K562 (cell line): ENCODE data around the gene IQCC. TPM values are rescaled to one million over a fixed set of nuclear protein-coding genes. Genes with fewer than 3 reads are reported as not detected.

Experiments
- ATAC-seq: fragments of 200-7000 bp; cut with Tn5 transposase; 3 replicates; pipeline ENCODE4 v1.9.1; 2020; ENCODE audit warnings: moderate library complexity
- BruUV-seq: library from RNA; stranded (reverse); fragments of 400-500 nt; replicated peaks from 2 replicates; lab custom pipeline; 2021; lab: Mats Ljungman, UMichigan
- CTCF ChIA-PET: fragments of 300-600 bp; formaldehyde crosslinking; extraction: SDS; loops from one replicate; lab custom pipeline; 2021; ENCODE audit warnings: low intra/inter-chr PET ratio; lab: Yijun Ruan, JAX
- POLR2A ChIA-PET: fragments of 300-600, 350-650 bp; sonication (Branson Sonifier 250); formaldehyde crosslinking; extraction: SDS; loops from one replicate; lab custom pipeline; 2021; ENCODE audit warnings: antibody characterized with exemption, inconsistent platforms; lab: Yijun Ruan, JAX
- DNase-seq, 4 experiments: peaks; one replicate each; pipeline versions ENCODE4 v3.0.0 to v3.0.0-alpha.2; 2011 to 2018; ENCODE audit warnings: low spot score in 3 of 4, mixed read lengths in 3 of 4; ENCODE audit errors: extremely low read depth in 1 of 4
- FAIRE-seq: peaks from 2 replicates; lab custom pipeline; 2011; peaks lifted over from hg19 to GRCh38; lab: Jason Lieb, UNC
- H2AFZ ChIP-seq: 2 replicates; pipeline ENCODE4 v1.6.0; 2011; ENCODE audit warnings: low read depth, low read length, control low read depth, inconsistent platforms
- H3K27ac ChIP-seq: fragments of 200-600 bp; 3 replicates; pipeline ENCODE4 v1.8.0; 2011; ENCODE audit warnings: low read depth, mild to moderate bottlenecking, control low read depth, inconsistent platforms, low read length, moderate library complexity, mixed read lengths; ENCODE audit errors: extremely low read depth
- H3K27me3 ChIP-seq, 2 experiments: fragments of 300-600 bp in 1 of 2; 2 replicates in 1 of 2; 3 replicates in 1 of 2; pipeline versions ENCODE4 v1.6.0 to v1.8.0; 2011; ENCODE audit warnings: inconsistent platforms in 2 of 2, low read length in 2 of 2, mild to moderate bottlenecking in 1 of 2, mixed read lengths in 1 of 2, moderate library complexity in 1 of 2; ENCODE audit not compliant: control insufficient read depth in 2 of 2, insufficient read depth in 2 of 2
- H3K36me3 ChIP-seq: fragments of 300-600 bp; 3 replicates; pipeline ENCODE4 v1.8.0; 2011; ENCODE audit warnings: mild to moderate bottlenecking, low read length, inconsistent platforms; ENCODE audit not compliant: control insufficient read depth, insufficient read depth
- H3K4me1 ChIP-seq, 2 experiments: fragments of 200-600 bp in 1 of 2; replicated peaks in 1 of 2; 2 replicates in 1 of 2; 3 replicates in 1 of 2; pipeline versions ENCODE4 v1.5.1 to v1.8.0; 2011; ENCODE audit warnings: inconsistent platforms in 2 of 2, low read length in 2 of 2, mild to moderate bottlenecking in 1 of 2, mixed read lengths in 1 of 2, moderate library complexity in 1 of 2; ENCODE audit not compliant: control insufficient read depth in 2 of 2, insufficient read depth in 2 of 2
- H3K4me2 ChIP-seq: 2 replicates; pipeline ENCODE4 v1.6.1; 2011; ENCODE audit warnings: low read length, control low read depth, inconsistent platforms, mixed read lengths; ENCODE audit not compliant: insufficient read depth
- H3K4me3 ChIP-seq: fragments of 200-600 bp; sonication (generic), shearing (Covaris generic); 2 replicates; pipeline ENCODE4 v1.5.1; 2016; ENCODE audit warnings: control low read depth, inconsistent platforms
- H3K79me2 ChIP-seq: fragments of 200-600 bp; 3 replicates; pipeline ENCODE4 v1.8.0; 2011; ENCODE audit warnings: low read length, inconsistent platforms; ENCODE audit not compliant: control insufficient read depth, insufficient read depth
- H3K9ac ChIP-seq, 2 experiments: 2 replicates each; pipeline versions ENCODE4 v1.6.0 to v1.6.1; 2011; ENCODE audit warnings: low read depth in 2 of 2, low read length in 2 of 2, control low read depth in 1 of 2, inconsistent platforms in 1 of 2, mild to moderate bottlenecking in 1 of 2, mixed read lengths in 1 of 2; ENCODE audit not compliant: insufficient read depth in 1 of 2
- H3K9me1 ChIP-seq: one replicate; pipeline ENCODE4 v1.6.0; 2011; ENCODE audit warnings: inconsistent platforms, mild to moderate bottlenecking, low read length, moderate library complexity; ENCODE audit not compliant: control insufficient read depth, insufficient read depth
- H3K9me3 ChIP-seq: replicated peaks from 2 replicates; pipeline ENCODE4 v1.5.1; 2011; ENCODE audit warnings: low read depth, low read length, inconsistent platforms; ENCODE audit not compliant: control insufficient read depth, insufficient read depth
- H4K20me1 ChIP-seq: replicated peaks from 2 replicates; pipeline ENCODE4 v1.6.1; 2011; ENCODE audit warnings: low read length, inconsistent platforms, mixed read lengths; ENCODE audit not compliant: control insufficient read depth, insufficient read depth
- CREB5 ChIP-seq: fragments of 250-450 bp; sonication (Bioruptor Pico); IDR thresholded peaks from 2 replicates; pipeline ENCODE4 v1.5.0; 2020; ENCODE audit warnings: mild to moderate bottlenecking
- CREM ChIP-seq: IDR thresholded peaks from 2 replicates; pipeline ENCODE4 v1.6.1; 2014; ENCODE audit warnings: antibody characterized with exemption, low read depth
- GTF2F1 ChIP-seq: IDR thresholded peaks from 2 replicates; pipeline ENCODE4 v1.6.1; 2011; ENCODE audit warnings: low read depth, low read length, improper control_type of control experiment
- HDGF ChIP-seq: fragments of 450-650 bp; IDR thresholded peaks from 2 replicates; pipeline ENCODE4 v1.6.1; 2016
- MBD2 ChIP-seq: sonication (generic); IDR thresholded peaks from 2 replicates; pipeline ENCODE4 v1.6.1; 2016; ENCODE audit warnings: low read depth, borderline replicate concordance
- MYC ChIP-seq, 2 experiments: fragments of 250-450 bp in 1 of 2; sonication (Bioruptor Pico) in 1 of 2; IDR thresholded peaks; 2 replicates each; pipeline versions ENCODE4 v1.5.1 to v1.6.1; 2012 to 2021; ENCODE audit warnings: low read depth in 2 of 2, borderline replicate concordance in 1 of 2, improper control_type of control experiment in 1 of 2, low read length in 1 of 2, mild to moderate bottlenecking in 1 of 2, moderate library complexity in 1 of 2
- NCOA1 ChIP-seq: fragments of 450-650 bp; IDR thresholded peaks from 2 replicates; pipeline ENCODE4 v1.6.1; 2016; ENCODE audit warnings: low read depth
- NEUROD1 ChIP-seq: fragments of 150-350 bp; IDR thresholded peaks from 2 replicates; pipeline ENCODE4 v1.6.1; 2014; ENCODE audit warnings: borderline replicate concordance, low read length, low read depth; ENCODE audit not compliant: partially characterized antibody
- NONO ChIP-seq, 2 experiments: fragments of 200-400 bp in 1 of 2; fragments of 450-650 bp in 1 of 2; formaldehyde crosslinking in 1 of 2; IDR thresholded peaks; 2 replicates each; pipeline ENCODE4 v1.6.1; 2017; ENCODE audit warnings: low read depth in 2 of 2, mild to moderate bottlenecking in 2 of 2, moderate library complexity in 2 of 2, low read length in 1 of 2
- POLR2A ChIP-seq: fragments of 450-650 bp; conservative IDR thresholded peaks from 2 replicates; pipeline ENCODE4 v1.6.1; 2016
- RCOR1 ChIP-seq, 2 experiments: IDR thresholded peaks; 2 replicates each; pipeline ENCODE4 v1.6.1; 2012; ENCODE audit warnings: low read depth in 2 of 2, low read length in 2 of 2, borderline replicate concordance in 1 of 2, improper control_type of control experiment in 1 of 2
- RFX7 ChIP-seq: fragments of 250-450 bp; sonication (Bioruptor Pico); IDR thresholded peaks from 2 replicates; pipeline ENCODE4 v1.5.1; 2021; ENCODE audit warnings: mild to moderate bottlenecking
- SPI1 ChIP-seq: IDR thresholded peaks from 2 replicates; pipeline ENCODE4 v1.6.1; 2011; ENCODE audit warnings: low read depth, low read length, control low read depth, borderline replicate concordance
- STAG1 ChIP-seq: sonication (generic); formaldehyde crosslinking; IDR thresholded peaks from 2 replicates; pipeline ENCODE4 v1.5.0; 2020; ENCODE audit warnings: missing genetic modification reagents, borderline replicate concordance
- TBP ChIP-seq: optimal IDR thresholded peaks from 2 replicates; pipeline ENCODE3; 2011; ENCODE audit warnings: low read depth, low read length, improper control_type of control experiment
- ZNF12 ChIP-seq: sonication (generic); formaldehyde crosslinking; IDR thresholded peaks from 2 replicates; pipeline ENCODE4 v1.4.0; 2020; ENCODE audit warnings: mild to moderate bottlenecking, missing genetic modification reagents
- ZNF121 ChIP-seq: sonication (generic); formaldehyde crosslinking; conservative IDR thresholded peaks from 2 replicates; pipeline ENCODE4 v1.8.0; 2022; ENCODE audit warnings: missing genetic modification reagents
- ZNF263 ChIP-seq: sonication (generic); formaldehyde crosslinking; IDR thresholded peaks from 2 replicates; pipeline ENCODE4 v1.8.0; 2022; ENCODE audit warnings: mild to moderate bottlenecking, missing genetic modification reagents, borderline replicate concordance
- ZNF311 ChIP-seq: fragments of 250-450 bp; sonication (Bioruptor Pico); IDR thresholded peaks from 2 replicates; pipeline ENCODE4 v1.4.0; 2020; ENCODE audit warnings: mild to moderate bottlenecking, moderate library complexity
- ZNF76 ChIP-seq: fragments of 250-450 bp; sonication (Bioruptor Pico); IDR thresholded peaks from 2 replicates; pipeline ENCODE4 v1.4.0; 2020; ENCODE audit warnings: mild to moderate bottlenecking, moderate library complexity, borderline replicate concordance
- WGBS: fragments of 100-300 bp; shearing (Covaris generic); methylation state at CpG from one replicate; pipeline ENCODE4 v1.1.6; 2016; ENCODE audit warnings: low coverage, mixed read lengths; ENCODE audit not compliant: insufficient coverage; ENCODE audit errors: missing lambda C conversion rate; 5-methylcytosine and 5-hydroxymethylcytosine counted together
- in situ Hi-C: fragments of 300-500 bp; cut with MboI; formaldehyde crosslinking; loops from 4 replicates; pipeline ENCODE4 v1.15.0; 2018; ENCODE audit warnings: inconsistent platforms, mixed read lengths
- intact Hi-C: fragments of 100-400 bp; cut with micrococcal nuclease; formaldehyde crosslinking; loops from 2 replicates; pipeline ENCODE4 v1.14.2; 2022
- polyA plus RNA-seq, 8 experiments: library from polyadenylated mRNA; depleted of rRNA in 4 of 8; stranded (reverse) in 5 of 8; unstranded in 3 of 8; fragments of >200 nt; fragmentation: Nextera tagmentation in 2 of 8; fragmentation: Illumina TruSeq in 1 of 8; extraction: Ambion mirVana in 2 of 8; extraction: Trizol in 1 of 8; gene quantifications; 2 replicates each; pipeline versions ENCODE4 v1.2.1 to v1.2.3, GENCODE V29; 2011 to 2014; ENCODE audit warnings: inconsistent platforms in 1 of 8, missing spikeins in 1 of 8
- total RNA-seq, 7 experiments: library from RNA; depleted of rRNA in 6 of 7; stranded (reverse); fragments of >200 nt in 6 of 7; fragmentation: Illumina TruSeq in 2 of 7; extraction: Trizol in 2 of 7; gene quantifications; 2 replicates each; pipeline versions ENCODE4 v1.2.1 to v1.2.3, GENCODE V29; 2011 to 2021; ENCODE audit warnings: low replicate concordance in 1 of 7

IQCC gene
- total and polyA plus RNA-seq, 9 of the 15 experiments (the other 6 are each of a cell fraction or from before 2014, with no cell fraction given) = 8.1 to 16.5 (median 10.7) TPM

- Histone ChIP-seq H3K27ac (peak overlapping the region; percentile 75), H3K36me3 (peaks cover 24% of the 10 kb centered on the region), H3K79me2 (peaks cover 20% of the 10 kb centered on the region), H3K9ac (peak overlapping the region; percentile 69 to 89), H4K20me1 (no peaks in the 10 kb centered on the region; the same call in none of the 2 replicates), H3K9me3 (no peaks in the 10 kb centered on the region), H3K4me3 (peak overlapping the region; percentile 49), H3K27me3 (no peaks in the 10 kb centered on the region), H2AFZ (peak overlapping the region; percentile 97), H3K9me1 (peaks cover 3% of the 10 kb centered on the region), H3K4me1 (peaks cover 22 to 54% of the 10 kb centered on the region in 2 experiments), H3K4me2 (peak overlapping the region; percentile 90)
- peak; percentile 68 for ATAC-seq
- POLR2A ChIA-PET = interaction anchor here (0.6 to 10.8 kb wide), 20 partner anchors 9 to 458 kb away, joined by 3 to 201 read pairs (median 4); partner anchors contain the start of genes DCDC2B, KPNA6, MARCKSL1 and TMEM39B
- in situ Hi-C loops (no loop called here), intact Hi-C loops (no loop called here)
- WGBS = 2% methylated on average over 26 of the region's 26 CpGs
- TSS peak; percentile 55 for BruUV-seq
- peak; percentile 91 for FAIRE-seq
- CTCF ChIA-PET = no interaction called here
- peak; percentile 79 to 93 (median 84) for DNase-seq
- TF ChIP-seq HDGF = 0 out of 2 replicates have a peak, but pooled peaks have one; percentile 39
- peak; percentile 55; the same call in 1 of the 2 replicates for TF ChIP-seq SPI1
- 0 out of 2 replicates have a peak, but pooled peaks have one; percentile 17 for TF ChIP-seq CREM
- TF ChIP-seq NCOA1 = no peak
- no peak for TF ChIP-seq STAG1
- TF ChIP-seq MBD2 = peak; percentile 30; the same call in 1 of the 2 replicates
- TF ChIP-seq ZNF121 (CRISPR knock-in tag) = no peak
- TF ChIP-seq TBP = peak; percentile 60
- TF ChIP-seq CREB5 (CRISPR knock-in tag) = no peak
- no peak for TF ChIP-seq ZNF12 (CRISPR knock-in tag)
- TF ChIP-seq GTF2F1 = no peak
- no peak for TF ChIP-seq ZNF311 (CRISPR knock-in tag)
- TF ChIP-seq RCOR1 (IDR thresholded peaks at IDR 0.05; ENCODE audit: borderline replicate concordance in 1 of 2, low read depth in 2 of 2, low read length in 2 of 2) = 0 out of 4 replicates have a peak, but pooled peaks of 1 of the 2 experiments have one; percentile 16
- no peak for TF ChIP-seq ZNF263
- TF ChIP-seq RFX7 (CRISPR knock-in tag) = no peak
- TF ChIP-seq POLR2A = peak; percentile 70
- no peak for TF ChIP-seq ZNF76
- peak; percentile 11; the same call in 1 of the 2 replicates for TF ChIP-seq MYC (IDR thresholded peaks at IDR 0.05; ENCODE audit: low read depth, low read length)
- no peak for TF ChIP-seq MYC (CRISPR knock-in tag; IDR thresholded peaks at IDR 0.05; ENCODE audit: borderline replicate concordance, low read depth)
- 0 out of 4 replicates have a peak, but pooled peaks of 1 of the 2 experiments have one; percentile 42 for TF ChIP-seq NONO (IDR thresholded peaks at IDR 0.05; ENCODE audit: low read depth in 2 of 2, low read length in 1 of 2)
- TF ChIP-seq NEUROD1 = peak; percentile 28
These were observed 4.2 kb upstream of the IQCC start for GRCh38 chr1:32201011-32201855.
